SH-SY5Y (cell line): ENCODE data around the gene PAMR1.

Source experiments
- GATA2 ChIP-seq: IDR thresholded peaks from 2 replicates; pipeline ENCODE4 v1.6.1; 2011; ENCODE audit warnings: mild to moderate bottlenecking, low read depth, low read length
- GATA3 ChIP-seq: IDR thresholded peaks from 2 replicates; pipeline ENCODE4 v1.6.1; 2011; ENCODE audit warnings: low read depth, mild to moderate bottlenecking, low read length, moderate library complexity

DNA sequence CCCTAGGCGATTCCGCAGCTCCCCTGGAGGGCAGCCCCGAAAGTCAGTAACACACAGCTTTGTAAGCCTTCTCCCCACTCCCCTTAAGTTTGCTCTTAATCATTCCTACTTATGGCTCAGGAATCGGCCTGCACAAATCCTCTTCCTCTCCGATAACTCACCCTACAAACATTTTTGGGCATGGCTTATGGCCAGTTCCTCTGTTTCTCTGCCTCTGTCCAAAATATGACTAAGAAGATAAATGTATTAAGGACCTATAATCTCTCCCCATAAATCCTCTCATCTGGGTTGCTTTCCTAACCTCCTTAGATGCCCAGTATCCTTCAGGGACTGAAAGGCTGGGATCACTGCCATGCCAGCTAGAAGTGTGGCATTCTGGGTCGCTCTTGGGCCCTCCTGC lies 41.0 kb downstream of the PAMR1 start:
- TF ChIP-seq GATA3 (no peak), GATA2 (no peak)
